ENCODE measurements around the gene CAST.

CAST gene

DNA sequence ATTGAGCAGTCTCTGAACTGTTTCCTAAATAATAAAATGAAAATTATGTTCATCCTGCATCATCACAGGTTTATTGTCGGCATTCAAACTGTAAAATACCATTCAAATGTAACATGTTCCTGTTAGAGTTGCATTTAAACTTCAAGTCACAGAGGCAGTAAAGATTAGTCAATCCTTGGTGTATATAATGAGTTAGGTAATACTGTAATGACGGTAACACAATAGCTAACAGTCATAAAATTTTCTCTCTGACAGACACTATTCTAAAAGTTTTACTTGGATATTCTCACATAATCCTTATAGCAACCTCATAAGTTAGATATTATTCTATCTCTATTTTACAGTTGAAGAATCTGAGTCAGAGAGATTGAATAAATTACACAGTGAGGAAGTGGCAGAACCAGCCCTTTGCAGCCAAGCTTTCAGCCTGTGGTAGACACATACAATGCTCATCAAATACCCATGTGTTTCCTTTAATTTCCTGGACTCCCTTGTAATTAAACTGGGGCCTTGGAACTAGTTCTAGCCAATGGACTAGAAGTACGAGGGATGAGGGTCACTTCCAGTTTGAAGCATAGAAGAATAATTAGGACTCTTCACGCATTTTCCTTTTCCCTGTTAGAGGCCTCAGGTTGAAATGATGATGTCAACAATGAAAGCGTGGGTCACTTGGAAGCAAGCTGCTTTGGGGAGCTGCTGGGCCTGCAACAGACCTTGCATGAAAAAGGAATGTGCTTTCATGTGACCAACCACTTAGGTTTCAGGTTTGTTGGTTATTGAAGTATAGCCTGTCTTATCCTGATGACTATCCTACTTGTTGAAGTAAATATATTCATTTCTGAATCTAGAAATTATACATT is 12.3 kb upstream of the CAST start (continued):
- TF ChIP-seq ZNF548 (tag by site-specific recombination; IDR thresholded peaks at IDR 0.05): no peak
- TF ChIP-seq YY2 (tag by site-specific recombination; IDR thresholded peaks at IDR 0.05): no peak
- no peak for TF ChIP-seq GFI1B (tag by site-specific recombination; IDR thresholded peaks at IDR 0.05)
- TF ChIP-seq GLI4 (tag by site-specific recombination; IDR thresholded peaks at IDR 0.05): no peak
- no peak for TF ChIP-seq ZNF529 (tag by site-specific recombination; IDR thresholded peaks at IDR 0.05; ENCODE audit: insufficient replicate concordance)
- TF ChIP-seq, protein P1, sequence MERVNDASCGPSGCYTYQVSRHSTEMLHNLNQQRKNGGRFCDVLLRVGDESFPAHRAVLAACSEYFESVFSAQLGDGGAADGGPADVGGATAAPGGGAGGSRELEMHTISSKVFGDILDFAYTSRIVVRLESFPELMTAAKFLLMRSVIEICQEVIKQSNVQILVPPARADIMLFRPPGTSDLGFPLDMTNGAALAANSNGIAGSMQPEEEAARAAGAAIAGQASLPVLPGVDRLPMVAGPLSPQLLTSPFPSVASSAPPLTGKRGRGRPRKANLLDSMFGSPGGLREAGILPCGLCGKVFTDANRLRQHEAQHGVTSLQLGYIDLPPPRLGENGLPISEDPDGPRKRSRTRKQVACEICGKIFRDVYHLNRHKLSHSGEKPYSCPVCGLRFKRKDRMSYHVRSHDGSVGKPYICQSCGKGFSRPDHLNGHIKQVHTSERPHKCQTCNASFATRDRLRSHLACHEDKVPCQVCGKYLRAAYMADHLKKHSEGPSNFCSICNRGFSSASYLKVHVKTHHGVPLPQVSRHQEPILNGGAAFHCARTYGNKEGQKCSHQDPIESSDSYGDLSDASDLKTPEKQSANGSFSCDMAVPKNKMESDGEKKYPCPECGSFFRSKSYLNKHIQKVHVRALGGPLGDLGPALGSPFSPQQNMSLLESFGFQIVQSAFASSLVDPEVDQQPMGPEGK (tag by site-specific recombination; IDR thresholded peaks at IDR 0.05): no peak
- no peak for TF ChIP-seq ZNF510 (tag by site-specific recombination; IDR thresholded peaks at IDR 0.05; ENCODE audit: insufficient replicate concordance)
- no peak for TF ChIP-seq ZNF266 (tag by site-specific recombination; IDR thresholded peaks at IDR 0.05; ENCODE audit: low read depth)
- TF ChIP-seq ZNF302 (tag by site-specific recombination; IDR thresholded peaks at IDR 0.05; ENCODE audit: low read depth): no peak
- TF ChIP-seq ZNF423 (tag by site-specific recombination; IDR thresholded peaks at IDR 0.05): no peak
- peak; percentile 54; the same call in 1 of the 2 replicates for TF ChIP-seq ZNF600 (tag by site-specific recombination; IDR thresholded peaks at IDR 0.05)
- TF ChIP-seq, protein P2, sequence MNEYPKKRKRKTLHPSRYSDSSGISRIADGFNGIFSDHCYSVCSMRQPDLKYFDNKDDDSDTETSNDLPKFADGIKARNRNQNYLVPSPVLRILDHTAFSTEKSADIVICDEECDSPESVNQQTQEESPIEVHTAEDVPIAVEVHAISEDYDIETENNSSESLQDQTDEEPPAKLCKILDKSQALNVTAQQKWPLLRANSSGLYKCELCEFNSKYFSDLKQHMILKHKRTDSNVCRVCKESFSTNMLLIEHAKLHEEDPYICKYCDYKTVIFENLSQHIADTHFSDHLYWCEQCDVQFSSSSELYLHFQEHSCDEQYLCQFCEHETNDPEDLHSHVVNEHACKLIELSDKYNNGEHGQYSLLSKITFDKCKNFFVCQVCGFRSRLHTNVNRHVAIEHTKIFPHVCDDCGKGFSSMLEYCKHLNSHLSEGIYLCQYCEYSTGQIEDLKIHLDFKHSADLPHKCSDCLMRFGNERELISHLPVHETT (tag by site-specific recombination; IDR thresholded peaks at IDR 0.05): no peak
- no peak for TF ChIP-seq ZFP37 (tag by site-specific recombination; IDR thresholded peaks at IDR 0.05)
- no peak for TF ChIP-seq ZNF324 (tag by site-specific recombination; IDR thresholded peaks at IDR 0.05)
- TF ChIP-seq ZNF514 (tag by site-specific recombination; IDR thresholded peaks at IDR 0.05): no peak
- no peak for TF ChIP-seq ZNF561 (tag by site-specific recombination; IDR thresholded peaks at IDR 0.05; ENCODE audit: borderline replicate concordance)
- TF ChIP-seq WT1 (tag by site-specific recombination; IDR thresholded peaks at IDR 0.05): no peak
- 0 out of 2 replicates have a peak, but pooled peaks have one; percentile 31 for TF ChIP-seq ZBTB1 (tag by site-specific recombination; IDR thresholded peaks at IDR 0.05)
- no peak for TF ChIP-seq ZSCAN23 (tag by site-specific recombination; IDR thresholded peaks at IDR 0.05)
- TF ChIP-seq ZNF404 (tag by site-specific recombination; IDR thresholded peaks at IDR 0.05): no peak
- TF ChIP-seq ZNF629 (tag by site-specific recombination; IDR thresholded peaks at IDR 0.05): peak; percentile 61; the same call in 1 of the 2 replicates
- no peak for TF ChIP-seq ZNF292 (tag by site-specific recombination; IDR thresholded peaks at IDR 0.05; ENCODE audit: borderline replicate concordance, low read depth)
- TF ChIP-seq, protein P3, sequence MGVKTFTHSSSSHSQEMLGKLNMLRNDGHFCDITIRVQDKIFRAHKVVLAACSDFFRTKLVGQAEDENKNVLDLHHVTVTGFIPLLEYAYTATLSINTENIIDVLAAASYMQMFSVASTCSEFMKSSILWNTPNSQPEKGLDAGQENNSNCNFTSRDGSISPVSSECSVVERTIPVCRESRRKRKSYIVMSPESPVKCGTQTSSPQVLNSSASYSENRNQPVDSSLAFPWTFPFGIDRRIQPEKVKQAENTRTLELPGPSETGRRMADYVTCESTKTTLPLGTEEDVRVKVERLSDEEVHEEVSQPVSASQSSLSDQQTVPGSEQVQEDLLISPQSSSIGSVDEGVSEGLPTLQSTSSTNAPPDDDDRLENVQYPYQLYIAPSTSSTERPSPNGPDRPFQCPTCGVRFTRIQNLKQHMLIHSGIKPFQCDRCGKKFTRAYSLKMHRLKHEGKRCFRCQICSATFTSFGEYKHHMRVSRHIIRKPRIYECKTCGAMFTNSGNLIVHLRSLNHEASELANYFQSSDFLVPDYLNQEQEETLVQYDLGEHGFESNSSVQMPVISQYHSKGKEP (tag by site-specific recombination; IDR thresholded peaks at IDR 0.05): peak; percentile 81; the same call in 1 of the 2 replicates
- TF ChIP-seq ZNF658 (tag by site-specific recombination; IDR thresholded peaks at IDR 0.05): no peak
- TF ChIP-seq ZNF155 (tag by site-specific recombination; IDR thresholded peaks at IDR 0.05): no peak
- TF ChIP-seq, protein P4, sequence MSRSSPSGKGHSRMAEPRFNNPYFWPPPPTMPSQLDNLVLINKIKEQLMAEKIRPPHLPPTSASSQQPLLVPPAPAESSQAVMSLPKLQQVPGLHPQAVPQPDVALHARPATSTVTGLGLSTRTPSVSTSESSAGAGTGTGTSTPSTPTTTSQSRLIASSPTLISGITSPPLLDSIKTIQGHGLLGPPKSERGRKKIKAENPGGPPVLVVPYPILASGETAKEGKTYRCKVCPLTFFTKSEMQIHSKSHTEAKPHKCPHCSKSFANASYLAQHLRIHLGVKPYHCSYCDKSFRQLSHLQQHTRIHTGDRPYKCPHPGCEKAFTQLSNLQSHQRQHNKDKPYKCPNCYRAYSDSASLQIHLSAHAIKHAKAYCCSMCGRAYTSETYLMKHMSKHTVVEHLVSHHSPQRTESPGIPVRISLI (tag by site-specific recombination; IDR thresholded peaks at IDR 0.05): no peak
- peak; percentile 7; the same call in 1 of the 2 replicates for TF ChIP-seq FEZF1 (tag by site-specific recombination; IDR thresholded peaks at IDR 0.05)
- no peak for TF ChIP-seq SALL2 (tag by site-specific recombination; IDR thresholded peaks at IDR 0.05; ENCODE audit: borderline replicate concordance)
- TF ChIP-seq, protein P5, sequence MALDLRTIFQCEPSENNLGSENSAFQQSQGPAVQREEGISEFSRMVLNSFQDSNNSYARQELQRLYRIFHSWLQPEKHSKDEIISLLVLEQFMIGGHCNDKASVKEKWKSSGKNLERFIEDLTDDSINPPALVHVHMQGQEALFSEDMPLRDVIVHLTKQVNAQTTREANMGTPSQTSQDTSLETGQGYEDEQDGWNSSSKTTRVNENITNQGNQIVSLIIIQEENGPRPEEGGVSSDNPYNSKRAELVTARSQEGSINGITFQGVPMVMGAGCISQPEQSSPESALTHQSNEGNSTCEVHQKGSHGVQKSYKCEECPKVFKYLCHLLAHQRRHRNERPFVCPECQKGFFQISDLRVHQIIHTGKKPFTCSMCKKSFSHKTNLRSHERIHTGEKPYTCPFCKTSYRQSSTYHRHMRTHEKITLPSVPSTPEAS (tag by site-specific recombination; IDR thresholded peaks at IDR 0.05): no peak; the same call in 1 of the 2 replicates
- TF ChIP-seq, protein P6, sequence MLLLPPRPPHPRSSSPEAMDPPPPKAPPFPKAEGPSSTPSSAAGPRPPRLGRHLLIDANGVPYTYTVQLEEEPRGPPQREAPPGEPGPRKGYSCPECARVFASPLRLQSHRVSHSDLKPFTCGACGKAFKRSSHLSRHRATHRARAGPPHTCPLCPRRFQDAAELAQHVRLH (tag by site-specific recombination; IDR thresholded peaks at IDR 0.05): no peak
- TF ChIP-seq SP7 (tag by site-specific recombination; IDR thresholded peaks at IDR 0.05): peak; percentile 88
- no peak for TF ChIP-seq ZNF555 (tag by site-specific recombination; conservative IDR thresholded peaks at IDR 0.05)
- no peak for TF ChIP-seq ZNF560 (tag by site-specific recombination; IDR thresholded peaks at IDR 0.05; ENCODE audit: borderline replicate concordance)

Data from HEK293 (cell line).